Thymus (tissue), 11 donors: ENCODE measurements around the gene SYT6. TPM values are rescaled to one million over a fixed set of nuclear protein-coding genes. Genes with fewer than 3 reads are reported as not detected.

ENCODE experiments used
- DNase-seq, 9 donors: peaks; one replicate each; pipeline ENCODE4 v3.0.0-alpha.2; 2013; ENCODE audit warnings: low spot score in 9 of 9, low read depth in 6 of 9, missing footprints in 1 of 9
- H3K27ac ChIP-seq, 2 donors: one replicate each; pipeline ENCODE4 v1.5.1; 2013; ENCODE audit warnings: control low read depth in 1 of 2, low read depth in 1 of 2, low read length in 1 of 2, mild to moderate bottlenecking in 1 of 2, moderate library complexity in 1 of 2
- H3K27me3 ChIP-seq, 2 donors: one replicate each; pipeline ENCODE4 v1.5.1; 2013; ENCODE audit warnings: low read length in 1 of 2; ENCODE audit not compliant: control insufficient read depth in 2 of 2, insufficient read depth in 1 of 2
- H3K36me3 ChIP-seq, 2 donors: one replicate each; pipeline ENCODE4 v1.5.1; 2013; ENCODE audit warnings: low read length in 1 of 2, mild to moderate bottlenecking in 1 of 2, moderate library complexity in 1 of 2; ENCODE audit not compliant: control insufficient read depth in 2 of 2, insufficient read depth in 2 of 2
- H3K4me1 ChIP-seq, 2 donors: one replicate each; pipeline ENCODE4 v1.5.1; 2013; ENCODE audit warnings: low read length in 2 of 2; ENCODE audit not compliant: control insufficient read depth in 2 of 2, insufficient read depth in 2 of 2
- H3K4me3 ChIP-seq, 2 donors: one replicate each; pipeline ENCODE4 v1.5.1; 2013; ENCODE audit warnings: low read length in 2 of 2, control low read depth in 1 of 2, mild to moderate bottlenecking in 1 of 2
- H3K9me3 ChIP-seq, 2 donors: one replicate each; pipeline ENCODE4 v1.5.1; 2013; ENCODE audit warnings: low read length in 1 of 2, mild to moderate bottlenecking in 1 of 2; ENCODE audit not compliant: control insufficient read depth in 2 of 2, insufficient read depth in 1 of 2
- WGBS: extraction: QIAGEN DNeasy Blood & Tissue Kit; methylation state at CpG from one replicate; pipeline ENCODE4 v1.1.7; 2013; 5-methylcytosine and 5-hydroxymethylcytosine counted together
- polyA plus RNA-seq: library from polyadenylated mRNA; stranded (reverse); fragments of 200-250 nt; gene quantifications from one replicate; pipeline ENCODE4 v1.2.3, GENCODE V29; 2013
- total RNA-seq: library from RNA; stranded (reverse); fragments of 120-200 nt; gene quantifications from one replicate; pipeline ENCODE4 v1.2.4, GENCODE V29; 2013
- donor health status: healthy.

SYT6 gene
- total and polyA plus RNA-seq, 2 donors, result 0.09 to 0.11 TPM

DNA sequence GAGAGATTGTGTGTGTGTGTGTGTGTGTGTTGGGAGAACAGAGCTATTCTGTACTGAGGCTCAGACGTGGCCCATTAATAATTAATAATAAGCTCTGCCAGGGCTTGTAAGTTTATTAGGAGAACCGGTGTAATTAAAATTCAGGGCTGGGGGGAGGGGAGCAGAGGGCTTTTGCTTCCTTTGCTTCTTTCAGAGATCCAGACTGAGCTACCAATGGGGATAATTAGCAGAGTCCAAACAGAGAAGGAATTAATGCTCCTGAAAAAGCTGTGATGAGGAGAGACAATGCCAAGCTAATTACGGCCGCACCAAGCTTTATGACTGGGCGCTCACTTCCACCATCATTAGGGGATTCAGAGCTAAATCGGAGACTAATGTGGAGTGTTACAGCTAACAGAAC lies 4.5 kb downstream of the SYT6 start:
- Histone ChIP-seq H3K4me1 (peaks cover 3 to 9% of the 10 kb centered on the region in 2 donors), H3K27me3 (peaks cover 36 to 64% of the 10 kb centered on the region in 2 donors)
- 96% methylated on average over 6 of the region's 6 CpGs for WGBS

GRCh38 chr1:114145504-114146151 lies 8.0 kb downstream of the SYT6 start:
- 90% methylated on average over 2 of the region's 2 CpGs for WGBS

More for the DNA sequence above, 4.5 kb downstream of the SYT6 start:
- H3K36me3 ChIP-seq, result no peaks in the 10 kb centered on the region
- H3K9me3 ChIP-seq, result no peaks in the 10 kb centered on the region
- no peak for DNase-seq
- no peak overlapping the region for H3K4me3 ChIP-seq
- no peak overlapping the region for H3K27ac ChIP-seq

DNA sequence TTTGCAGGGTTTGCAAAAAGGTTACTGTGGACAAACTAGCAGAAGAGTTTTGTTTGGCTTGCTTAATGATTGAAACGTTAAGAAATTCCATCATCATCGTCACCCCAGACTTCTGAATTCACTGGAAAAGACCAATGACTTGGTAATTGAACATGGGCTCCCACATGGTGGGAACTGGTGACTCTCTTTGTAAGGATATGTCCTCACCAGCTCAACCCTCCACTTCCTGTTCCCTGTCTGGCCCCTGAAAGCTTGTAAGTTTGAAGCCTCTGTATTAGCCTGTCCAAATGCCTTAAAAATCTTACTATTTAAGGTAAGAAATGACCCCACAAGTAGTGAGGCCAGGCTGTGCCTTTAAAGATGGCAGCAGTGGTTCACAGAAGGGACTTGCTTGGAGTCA lies 9.7 kb downstream of the SYT6 start:
- Histone ChIP-seq H3K4me3 (no peak overlapping the region), H3K9me3 (no peaks in the 10 kb centered on the region), H3K27ac (no peak overlapping the region), H3K36me3 (no peaks in the 10 kb centered on the region), H3K4me1 (no peaks in the 10 kb centered on the region), H3K27me3 (peaks cover 0 to 15% of the 10 kb centered on the region in 2 donors)
- WGBS, result 97% methylated on average over 2 of the region's 2 CpGs
- no peak for DNase-seq

More at GRCh38 chr1:114145504-114146151, 8.0 kb downstream of the SYT6 start:
- Histone ChIP-seq H3K4me3 (no peak overlapping the region), H3K36me3 (no peaks in the 10 kb centered on the region), H3K4me1 (no peaks in the 10 kb centered on the region), H3K9me3 (no peaks in the 10 kb centered on the region), H3K27ac (no peak overlapping the region), H3K27me3 (peaks cover under 1 to 29% of the 10 kb centered on the region in 2 donors)
- DNase-seq, result no peak

GRCh38 chr1:114139540-114139939 lies 14.1 kb downstream of the SYT6 start:
- Histone ChIP-seq H3K27me3 (no peaks in the 10 kb centered on the region), H3K27ac (no peak overlapping the region), H3K36me3 (no peaks in the 10 kb centered on the region), H3K4me1 (no peaks in the 10 kb centered on the region), H3K9me3 (no peaks in the 10 kb centered on the region), H3K4me3 (no peak overlapping the region)
- WGBS, result 97% methylated on average over 10 of the region's 10 CpGs
- DNase-seq, result no peak

- WGBS, result 98% methylated on average over 15 of the region's 15 CpGs
- Histone ChIP-seq H3K4me3 (no peak overlapping the region), H3K27ac (no peak overlapping the region), H3K36me3 (no peaks in the 10 kb centered on the region), H3K4me1 (no peaks in the 10 kb centered on the region), H3K9me3 (no peaks in the 10 kb centered on the region), H3K27me3 (no peaks in the 10 kb centered on the region)
- DNase-seq, result no peak
Measured at GRCh38 chr1:114137497-114137896, 16.2 kb downstream of the SYT6 start.

- Histone ChIP-seq H3K27ac (no peak overlapping the region), H3K4me3 (no peak overlapping the region), H3K9me3 (no peaks in the 10 kb centered on the region), H3K36me3 (no peaks in the 10 kb centered on the region), H3K4me1 (no peaks in the 10 kb centered on the region), H3K27me3 (no peaks in the 10 kb centered on the region)
- DNase-seq, result no peak
- WGBS, result 95% methylated on average over 7 of the region's 7 CpGs
Measured at GRCh38 chr1:114135786-114136185, 17.9 kb downstream of the SYT6 start.

GRCh38 chr1:114134518-114134917 lies 19.2 kb downstream of the SYT6 start:
- Histone ChIP-seq H3K27ac (no peak overlapping the region), H3K4me3 (no peak overlapping the region), H3K4me1 (no peaks in the 10 kb centered on the region), H3K36me3 (no peaks in the 10 kb centered on the region), H3K9me3 (no peaks in the 10 kb centered on the region), H3K27me3 (no peaks in the 10 kb centered on the region)
- WGBS, result 97% methylated on average over 4 of the region's 4 CpGs
- DNase-seq, result no peak

DNA sequence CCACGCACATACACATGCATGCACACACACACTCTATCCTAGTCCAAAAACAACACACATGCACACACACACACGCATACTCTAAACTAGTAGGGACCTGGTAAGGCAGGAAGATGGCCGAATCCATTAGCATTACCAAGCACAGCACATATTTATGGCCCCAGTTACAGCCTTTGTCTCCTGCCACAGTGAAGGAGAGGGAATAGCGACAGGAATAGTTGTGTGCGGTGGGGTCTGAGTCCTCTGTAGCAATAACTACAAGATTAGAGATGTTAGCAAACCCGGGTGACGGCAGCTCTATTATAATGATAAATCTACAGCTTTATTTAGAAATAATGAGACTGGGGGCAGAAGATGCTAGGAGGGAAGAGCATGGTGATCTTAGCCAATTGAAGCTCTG lies 20.5 kb downstream of the SYT6 start:
- Histone ChIP-seq H3K27me3 (no peaks in the 10 kb centered on the region), H3K27ac (no peak overlapping the region), H3K4me1 (peaks cover 0 to 2% of the 10 kb centered on the region in 2 donors), H3K36me3 (no peaks in the 10 kb centered on the region), H3K9me3 (no peaks in the 10 kb centered on the region), H3K4me3 (no peak overlapping the region)
- WGBS, result 96% methylated on average over 7 of the region's 7 CpGs
- DNase-seq, result no peak

GRCh38 chr1:114131526-114132220 lies 22.0 kb downstream of the SYT6 start:
- DNase-seq, result no peak
- no peak overlapping the region for H3K27ac ChIP-seq
- no peak overlapping the region for H3K4me3 ChIP-seq
- H3K36me3 ChIP-seq, result no peaks in the 10 kb centered on the region
- WGBS, result 98% methylated on average over 4 of the region's 4 CpGs
- no peaks in the 10 kb centered on the region for H3K27me3 ChIP-seq
- peaks cover 0 to 7% of the 10 kb centered on the region in 2 donors for H3K4me1 ChIP-seq
- H3K9me3 ChIP-seq, result no peaks in the 10 kb centered on the region
